ENCODE measurements around the gene ESYT3. TPM values are rescaled to one million over a fixed set of nuclear protein-coding genes. Genes with fewer than 3 reads are reported as not detected.

Gene ESYT3, protein sequence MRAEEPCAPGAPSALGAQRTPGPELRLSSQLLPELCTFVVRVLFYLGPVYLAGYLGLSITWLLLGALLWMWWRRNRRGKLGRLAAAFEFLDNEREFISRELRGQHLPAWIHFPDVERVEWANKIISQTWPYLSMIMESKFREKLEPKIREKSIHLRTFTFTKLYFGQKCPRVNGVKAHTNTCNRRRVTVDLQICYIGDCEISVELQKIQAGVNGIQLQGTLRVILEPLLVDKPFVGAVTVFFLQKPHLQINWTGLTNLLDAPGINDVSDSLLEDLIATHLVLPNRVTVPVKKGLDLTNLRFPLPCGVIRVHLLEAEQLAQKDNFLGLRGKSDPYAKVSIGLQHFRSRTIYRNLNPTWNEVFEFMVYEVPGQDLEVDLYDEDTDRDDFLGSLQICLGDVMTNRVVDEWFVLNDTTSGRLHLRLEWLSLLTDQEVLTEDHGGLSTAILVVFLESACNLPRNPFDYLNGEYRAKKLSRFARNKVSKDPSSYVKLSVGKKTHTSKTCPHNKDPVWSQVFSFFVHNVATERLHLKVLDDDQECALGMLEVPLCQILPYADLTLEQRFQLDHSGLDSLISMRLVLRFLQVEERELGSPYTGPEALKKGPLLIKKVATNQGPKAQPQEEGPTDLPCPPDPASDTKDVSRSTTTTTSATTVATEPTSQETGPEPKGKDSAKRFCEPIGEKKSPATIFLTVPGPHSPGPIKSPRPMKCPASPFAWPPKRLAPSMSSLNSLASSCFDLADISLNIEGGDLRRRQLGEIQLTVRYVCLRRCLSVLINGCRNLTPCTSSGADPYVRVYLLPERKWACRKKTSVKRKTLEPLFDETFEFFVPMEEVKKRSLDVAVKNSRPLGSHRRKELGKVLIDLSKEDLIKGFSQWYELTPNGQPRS
- 7.0 and 7.3 TPM in 2 replicates for total RNA-seq (2021; fragmentation: NEBNext Ultra II Directional; extraction: Animal tissue kit (Norgen Biotek cat#: 25700))
- 4.3 and 4.4 TPM in 2 replicates for polyA plus RNA-seq (2011; rRNA removed)
- 4.3 TPM for polyA plus RNA-seq (2011; cell fraction: cytosol; rRNA removed)
- polyA plus RNA-seq (2011; cell fraction: nucleus; rRNA removed): 19.2 TPM
- polyA plus RNA-seq (2012, experiment 1 of 2): 4.3 to 6.6 TPM (median 5.3 TPM) in 4 replicates
- polyA plus RNA-seq (2012, experiment 2 of 2): 1.4 TPM
- polyA plus RNA-seq (2013, experiment 1 of 2): 4.7 TPM
- polyA plus RNA-seq (2013, experiment 2 of 2): 4.9 TPM
- polyA minus RNA-seq (2011; rRNA and poly(A)+ RNA removed): 9.0 and 12.1 TPM in 2 replicates
- 5.9 TPM for polyA minus RNA-seq (2011; cell fraction: cytosol; rRNA and poly(A)+ RNA removed)
- 23.7 TPM for polyA minus RNA-seq (2011; cell fraction: nucleus; rRNA and poly(A)+ RNA removed)
- long read RNA-seq, experiment 1, partial matches to known transcripts: 3 of 3 reads
- long read RNA-seq, experiment 1, other reads (novel, unspliced or antisense): 0 of 3 reads
- long read RNA-seq, experiment 2: 0 reads

- H3K79me2 ChIP-seq (ENCODE audit: control insufficient read depth in 1 of 2, insufficient read depth in 2 of 2, low read length in 2 of 2): no peaks in the 10 kb centered on the region
- peaks cover 5 to 10% of the 10 kb centered on the region in 2 experiments for H3K9me3 ChIP-seq (ENCODE audit: insufficient read depth in 2 of 2, low read depth in 1 of 2, low read length in 1 of 2)
- H2BK12ac ChIP-seq (ENCODE audit: low read depth, low read length): peak within 1 kb of the TSS; percentile 60; the same call in 1 of the 2 replicates
- POLR2A ChIA-PET (ENCODE audit: partially characterized antibody): interaction anchor here (0.5 to 1.5 kb wide), 2 partner anchors 17 to 166 kb away, joined by 5 to 8 read pairs; no protein-coding TSS in a partner anchor
- no peak within 1 kb of the TSS for H4K5ac ChIP-seq (ENCODE audit: insufficient read length, low read depth, low read length)
- peak within 1 kb of the TSS; percentile 84; the same call in 1 of the 2 replicates for H2AFZ ChIP-seq (ENCODE audit: low read length)
- WGBS, 2 experiments (ENCODE audit: extremely low coverage in 1 of 2, insufficient coverage in 1 of 2, insufficient read length in 1 of 2, insufficient replicate concordance in 2 of 2, low coverage in 1 of 2, low lambda C conversion rate in 2 of 2, missing lambda C conversion rate in 1 of 2): 7% methylated on average over 48 of the region's 54 CpGs; no CpG with 5 or more reads in 1 of the 2 experiments
- no peak within 1 kb of the TSS for H3K14ac ChIP-seq (ENCODE audit: insufficient read length)
- CTCF ChIA-PET (ENCODE audit: partially characterized antibody): interaction anchor here (1.0 to 2.4 kb wide), 12 partner anchors 8 to 506 kb away, joined by 3 to 16 read pairs (median 4); partner anchors contain the start of gene CEP70
- H3K9ac ChIP-seq (replicated peaks in 1 of 4; ENCODE audit: extremely low read depth in 1 of 4, low read depth in 3 of 4, low read length in 3 of 4): peak within 1 kb of the TSS in 1 of 4 experiments; percentile 50; a peak in 2 of 7 replicates
- H2AK5ac ChIP-seq (ENCODE audit: low read depth, low read length): no peak within 1 kb of the TSS
- H3K18ac ChIP-seq (ENCODE audit: extremely low read depth, low read length): peak within 1 kb of the TSS; percentile 71
- H3K79me1 ChIP-seq (ENCODE audit: low read depth, low read length): no peaks in the 10 kb centered on the region; the same call in 1 of the 2 replicates
- H4K20me1 ChIP-seq (replicated peaks in 1 of 2; ENCODE audit: control insufficient read depth in 1 of 2, insufficient read depth in 2 of 2, low read length in 2 of 2): peaks cover 0 to 2% of the 10 kb centered on the region in 2 experiments
- peaks cover 0 to 9% (median 6%) of the 10 kb centered on the region in 4 experiments; a peak in 5 of 7 replicates for H3K4me1 ChIP-seq (replicated peaks in 1 of 4; ENCODE audit: control insufficient read depth in 3 of 4, insufficient read depth in 4 of 4, low read length in 3 of 4)
- H3K23me2 ChIP-seq (ENCODE audit: low read depth, low read length): peaks cover 8% of the 10 kb centered on the region; the same call in 1 of the 2 replicates
- H2BK15ac ChIP-seq (ENCODE audit: low read length): peak within 1 kb of the TSS; percentile 81; the same call in 1 of the 2 replicates
- peak within 1 kb of the TSS; percentile 61; the same call in 1 of the 2 replicates for H2BK20ac ChIP-seq (ENCODE audit: low read length)
- H3K4me2 ChIP-seq (ENCODE audit: insufficient read depth in 1 of 2, low read depth in 2 of 2, low read length in 2 of 2): peak within 1 kb of the TSS; percentile 89
- peaks cover 0 to 6% (median 0%) of the 10 kb centered on the region in 4 experiments; a peak in 1 of 8 replicates for H3K36me3 ChIP-seq (ENCODE audit: control insufficient read depth in 2 of 4, insufficient read depth in 4 of 4, low read length in 3 of 4)
- peaks cover 19 to 45% (median 36%) of the 10 kb centered on the region in 4 experiments for H3K27me3 ChIP-seq (replicated peaks in 1 of 4; ENCODE audit: control insufficient read depth in 3 of 4, extremely low read depth in 1 of 4, insufficient read depth in 3 of 4, low read length in 3 of 4)
- DNase-seq (ENCODE audit: low read depth in 1 of 2, low spot score in 2 of 2): peak; percentile 34 to 86
- H3K56ac ChIP-seq (replicated peaks; ENCODE audit: insufficient read length, low read depth, low read length): no peak within 1 kb of the TSS
- peak within 1 kb of the TSS; percentile 72 for H4K8ac ChIP-seq (ENCODE audit: extremely low read depth, insufficient read depth, low read length)
- H4K91ac ChIP-seq (replicated peaks; ENCODE audit: insufficient read length, low read length): no peak within 1 kb of the TSS
- H2BK120ac ChIP-seq (replicated peaks; ENCODE audit: low read depth, low read length): no peak within 1 kb of the TSS
- H3K4ac ChIP-seq (replicated peaks; ENCODE audit: insufficient read length, low read depth, low read length): no peak within 1 kb of the TSS
- H3K27ac ChIP-seq (ENCODE audit: low read depth, low read length): no peak within 1 kb of the TSS
- peak within 1 kb of the TSS; percentile 35; the same call in 1 of the 2 replicates for H2BK5ac ChIP-seq (ENCODE audit: low read depth, low read length)
- peak within 1 kb of the TSS; percentile 47 to 66 (median 56) for H3K4me3 ChIP-seq (ENCODE audit: extremely low read depth in 1 of 4, insufficient read depth in 2 of 4, low read depth in 3 of 4, low read length in 4 of 4)
- no peak within 1 kb of the TSS for H3K23ac ChIP-seq (ENCODE audit: insufficient read length)
- no peak for FAIRE-seq
- TF ChIP-seq SP4 (IDR thresholded peaks at IDR 0.05; ENCODE audit: low read length) (no peak), RXRA (IDR thresholded peaks at IDR 0.05; ENCODE audit: insufficient read depth, low read depth, low read length) (no peak), SRF (IDR thresholded peaks at IDR 0.05; ENCODE audit: low read depth, low read length) (no peak), BRCA1 (IDR thresholded peaks at IDR 0.05; ENCODE audit: low read depth, low read length) (no peak), FOSL1 (IDR thresholded peaks at IDR 0.05; ENCODE audit: insufficient read depth, low read depth, low read length) (no peak)
Measured at GRCh38 chr3:138434276-138434874, at the start of gene ESYT3. Gene ESYT3, plus strand, starts transcription at chr3:138434616. Its CDS starts 183 bp downstream, at chr3:138434799.

Data from H1 (cell line).